DND-41 (cell line): ENCODE measurements around the gene AHSG.

ENCODE experiments used
- CTCF ChIP-seq: IDR thresholded peaks from 2 replicates; pipeline ENCODE4 v1.5.1; 2012; ENCODE audit warnings: borderline replicate concordance, low read length, moderate library complexity, mild to moderate bottlenecking; ENCODE audit not compliant: poor library complexity, severe bottlenecking; ENCODE audit errors: extremely low read depth
- EZH2 ChIP-seq: IDR thresholded peaks from 3 replicates; pipeline ENCODE4 v1.6.1; 2012; ENCODE audit warnings: borderline replicate concordance, low read depth, mild to moderate bottlenecking, moderate library complexity, low read length, inconsistent platforms; ENCODE audit not compliant: severe bottlenecking

- TF ChIP-seq EZH2, result no peak
- no peak for TF ChIP-seq CTCF
Measured at GRCh38 chr3:186644683-186645082, 31.8 kb downstream of the AHSG start.
